ENCODE results near the gene MRPL55. TPM values are rescaled to one million over a fixed set of nuclear protein-coding genes. Genes with fewer than 3 reads are reported as not detected.
A peak's percentile ranks its signal among the peaks of the same experiment; 100 is the strongest.

Gene MRPL55
- total and polyA plus RNA-seq, 3 experiments from 2014 or later, result 70.0 to 146 (median 71.8) TPM

GRCh38 chr1:228097333-228098081, 11.6 kb downstream of the MRPL55 start:
- H3K4me1 ChIP-seq (ENCODE audit: insufficient read depth, low read length), result peaks cover 25% of the 10 kb centered on the region
- ChIA-PET CTCF (interaction anchor here (0.7 kb wide), 1 partner anchor 19 kb away, joined by 3 read pairs; no protein-coding TSS in a partner anchor), POLR2A (interaction anchor here (1.0 kb wide), 1 partner anchor 8 kb away, joined by 3 read pairs; no protein-coding TSS in a partner anchor)
- Mint-ChIP-seq H3K36me3 (peaks cover 12 to 71% (median 16%) of the 10 kb centered on the region in 3 donors), H3K9me3 (peaks cover 0 to 9% (median 6%) of the 10 kb centered on the region in 5 donors), H3K27me3 (peaks cover 0 to 2% of the 10 kb centered on the region in 2 donors), H3K4me3 (no peak overlapping the region), H3K4me1 (peaks cover 34 to 69% (median 39%) of the 10 kb centered on the region in 3 donors), H3K27ac (peak overlapping the region in 3 of 8 donors; percentile 47 to 88 (median 80))
- H3K27me3 ChIP-seq (ENCODE audit: insufficient read depth, low read length, poor library complexity, severe bottlenecking), result no peaks in the 10 kb centered on the region
- H3K27ac ChIP-seq (ENCODE audit: low read depth, low read length), result no peak overlapping the region
- no peak overlapping the region for H3K4me3 ChIP-seq (ENCODE audit: low read length)
- peaks cover 7% of the 10 kb centered on the region for H3K9me3 ChIP-seq (ENCODE audit: low read length)
- H3K36me3 ChIP-seq (ENCODE audit: insufficient read depth, low read length), result peaks cover 27% of the 10 kb centered on the region
- no peak for DNase-seq

- Histone ChIP-seq H3K36me3 (ENCODE audit: insufficient read depth, low read length) (peaks cover 31% of the 10 kb centered on the region), H3K9me3 (ENCODE audit: low read length) (peaks cover 7% of the 10 kb centered on the region), H3K27me3 (ENCODE audit: insufficient read depth, low read length, poor library complexity, severe bottlenecking) (no peaks in the 10 kb centered on the region), H3K4me1 (ENCODE audit: insufficient read depth, low read length) (peaks cover 29% of the 10 kb centered on the region), H3K27ac (ENCODE audit: low read depth, low read length) (no peak overlapping the region), H3K4me3 (ENCODE audit: low read length) (no peak overlapping the region)
- H3K9me3 Mint-ChIP-seq, result peaks cover 0 to 9% (median 6%) of the 10 kb centered on the region in 5 donors
- H3K27ac Mint-ChIP-seq, result peak overlapping the region in 4 of 8 donors; percentile 46 to 88 (median 48)
- H3K27me3 Mint-ChIP-seq, result peaks cover 0 to 2% of the 10 kb centered on the region in 2 donors
- ChIA-PET CTCF (no interaction called here), POLR2A (interaction anchor here (1.1 kb wide), 1 partner anchor 15 kb away, joined by 3 read pairs; no protein-coding TSS in a partner anchor)
- H3K36me3 Mint-ChIP-seq, result peaks cover 12 to 75% (median 16%) of the 10 kb centered on the region in 3 donors
- DNase-seq, result no peak
- peaks cover 41 to 72% (median 46%) of the 10 kb centered on the region in 3 donors for H3K4me1 Mint-ChIP-seq
- H3K4me3 Mint-ChIP-seq, result no peak overlapping the region
Measured at GRCh38 chr1:228096416-228097332, 12.4 kb downstream of the MRPL55 start.

GRCh38 chr1:228095938-228096337, 13.2 kb downstream of the MRPL55 start:
- peaks cover 12 to 78% (median 14%) of the 10 kb centered on the region in 3 donors for H3K36me3 Mint-ChIP-seq
- peak overlapping the region in 2 of 7 donors; percentile 12 to 80 for H3K4me3 Mint-ChIP-seq
- peak in 1 of 5 donors; percentile 33 for DNase-seq
- H3K9me3 ChIP-seq (ENCODE audit: low read length), result peaks cover 7% of the 10 kb centered on the region
- peaks cover 31% of the 10 kb centered on the region for H3K4me1 ChIP-seq (ENCODE audit: insufficient read depth, low read length)
- H3K9me3 Mint-ChIP-seq, result peaks cover 0 to 9% (median 6%) of the 10 kb centered on the region in 5 donors
- H3K36me3 ChIP-seq (ENCODE audit: insufficient read depth, low read length), result peaks cover 31% of the 10 kb centered on the region
- no peak overlapping the region for H3K4me3 ChIP-seq (ENCODE audit: low read length)
- H3K27ac ChIP-seq (ENCODE audit: low read depth, low read length), result no peak overlapping the region
- H3K27ac Mint-ChIP-seq, result peak overlapping the region in 6 of 8 donors; percentile 33 to 83 (median 52)
- no peaks in the 10 kb centered on the region for H3K27me3 ChIP-seq (ENCODE audit: insufficient read depth, low read length, poor library complexity, severe bottlenecking)
- ChIA-PET POLR2A (interaction anchor here (1.1 kb wide), 1 partner anchor 14 kb away, joined by 3 read pairs; no protein-coding TSS in a partner anchor), CTCF (no interaction called here)
- H3K4me1 Mint-ChIP-seq, result peaks cover 44 to 72% (median 46%) of the 10 kb centered on the region in 3 donors
- peaks cover 0 to 2% of the 10 kb centered on the region in 2 donors for H3K27me3 Mint-ChIP-seq

- Mint-ChIP-seq H3K4me1 (peaks cover 52 to 78% (median 53%) of the 10 kb centered on the region in 3 donors), H3K4me3 (peak overlapping the region in 1 of 7 donors; percentile 20), H3K36me3 (peaks cover 12 to 77% (median 14%) of the 10 kb centered on the region in 3 donors), H3K27me3 (no peaks in the 10 kb centered on the region), H3K9me3 (peaks cover 0 to 9% (median 6%) of the 10 kb centered on the region in 5 donors), H3K27ac (peak overlapping the region in 3 of 8 donors; percentile 11 to 83 (median 77))
- Histone ChIP-seq H3K9me3 (ENCODE audit: low read length) (peaks cover 7% of the 10 kb centered on the region), H3K27ac (ENCODE audit: low read depth, low read length) (no peak overlapping the region), H3K36me3 (ENCODE audit: insufficient read depth, low read length) (peaks cover 34% of the 10 kb centered on the region), H3K27me3 (ENCODE audit: insufficient read depth, low read length, poor library complexity, severe bottlenecking) (no peaks in the 10 kb centered on the region), H3K4me1 (ENCODE audit: insufficient read depth, low read length) (peaks cover 39% of the 10 kb centered on the region), H3K4me3 (ENCODE audit: low read length) (no peak overlapping the region)
- no peak for DNase-seq
- CTCF ChIA-PET, result no interaction called here
- POLR2A ChIA-PET, result no interaction called here
Measured at GRCh38 chr1:228095161-228095560, 13.9 kb downstream of the MRPL55 start.

- Histone ChIP-seq H3K4me1 (ENCODE audit: insufficient read depth, low read length) (peaks cover 46% of the 10 kb centered on the region), H3K4me3 (ENCODE audit: low read length) (no peak overlapping the region), H3K9me3 (ENCODE audit: low read length) (peaks cover 7% of the 10 kb centered on the region), H3K36me3 (ENCODE audit: insufficient read depth, low read length) (peaks cover 39% of the 10 kb centered on the region), H3K27ac (ENCODE audit: low read depth, low read length) (no peak overlapping the region), H3K27me3 (ENCODE audit: insufficient read depth, low read length, poor library complexity, severe bottlenecking) (no peaks in the 10 kb centered on the region)
- Mint-ChIP-seq H3K27me3 (no peaks in the 10 kb centered on the region), H3K27ac (peak overlapping the region in 5 of 8 donors; percentile 11 to 83 (median 37)), H3K4me1 (peaks cover 58 to 84% (median 60%) of the 10 kb centered on the region in 3 donors), H3K4me3 (peak overlapping the region in 2 of 7 donors; percentile 20 to 42), H3K9me3 (peaks cover 0 to 9% (median 6%) of the 10 kb centered on the region in 5 donors), H3K36me3 (peaks cover 12 to 74% (median 14%) of the 10 kb centered on the region in 3 donors)
- DNase-seq, result no peak
- POLR2A ChIA-PET, result interaction anchor here (0.5 kb wide), 1 partner anchor 1744 kb away, joined by 3 read pairs; no protein-coding TSS in a partner anchor
- CTCF ChIA-PET, result no interaction called here
Measured at GRCh38 chr1:228094432-228095016, 14.6 kb downstream of the MRPL55 start.

- POLR2A ChIA-PET, result interaction anchor here (0.6 kb wide), 1 partner anchor 405 kb away, joined by 5 read pairs; no protein-coding TSS in a partner anchor
- Mint-ChIP-seq H3K36me3 (peaks cover 9 to 72% (median 12%) of the 10 kb centered on the region in 3 donors), H3K4me1 (peaks cover 66 to 90% (median 72%) of the 10 kb centered on the region in 3 donors), H3K9me3 (peaks cover 0 to 9% (median 6%) of the 10 kb centered on the region in 5 donors), H3K4me3 (peak overlapping the region in 1 of 7 donors; percentile 18), H3K27me3 (peaks cover 0 to 3% of the 10 kb centered on the region in 2 donors), H3K27ac (peak overlapping the region in 3 of 8 donors; percentile 9 to 91 (median 42))
- no peaks in the 10 kb centered on the region for H3K27me3 ChIP-seq (ENCODE audit: insufficient read depth, low read length, poor library complexity, severe bottlenecking)
- DNase-seq, result peak in 1 of 5 donors; percentile 16
- peaks cover 58% of the 10 kb centered on the region for H3K4me1 ChIP-seq (ENCODE audit: insufficient read depth, low read length)
- H3K27ac ChIP-seq (ENCODE audit: low read depth, low read length), result no peak overlapping the region
- H3K9me3 ChIP-seq (ENCODE audit: low read length), result peaks cover 7% of the 10 kb centered on the region
- CTCF ChIA-PET, result no interaction called here
- no peak overlapping the region for H3K4me3 ChIP-seq (ENCODE audit: low read length)
- H3K36me3 ChIP-seq (ENCODE audit: insufficient read depth, low read length), result peaks cover 30% of the 10 kb centered on the region
Measured at GRCh38 chr1:228093050-228093906, 15.8 kb downstream of the MRPL55 start.
